Measurements from ENCODE around the gene RHOC. TPM values are rescaled to one million over a fixed set of nuclear protein-coding genes. Genes with fewer than 3 reads are reported as not detected.

The RHOC gene
- total RNA-seq, 1 donor from 2014 or later: 300 TPM

GRCh38 chr1:112687361-112687760 lies 19.6 kb downstream of the RHOC start:
- Mint-ChIP-seq H3K4me1 (ENCODE audit: unreplicated experiment) (peaks cover 3% of the 10 kb centered on the region), H3K9me3 (ENCODE audit: unreplicated experiment) (no peaks in the 10 kb centered on the region), H3K27ac (ENCODE audit: unreplicated experiment) (no peak overlapping the region), H3K27me3 (ENCODE audit: unreplicated experiment) (peaks cover 2% of the 10 kb centered on the region), H3K4me3 (ENCODE audit: unreplicated experiment) (no peak overlapping the region), H3K36me3 (ENCODE audit: low read depth, unreplicated experiment) (peaks cover 13% of the 10 kb centered on the region)
- no peak for DNase-seq (ENCODE audit: low spot score)
- TF ChIP-seq CTCF (IDR thresholded peaks at IDR 0.05; ENCODE audit: unreplicated experiment): no peak

- peaks cover 2% of the 10 kb centered on the region for H3K27me3 Mint-ChIP-seq (ENCODE audit: unreplicated experiment)
- peaks cover 13% of the 10 kb centered on the region for H3K36me3 Mint-ChIP-seq (ENCODE audit: low read depth, unreplicated experiment)
Observed at GRCh38 chr1:112686835-112687234, 20.1 kb downstream of the RHOC start.

DNA sequence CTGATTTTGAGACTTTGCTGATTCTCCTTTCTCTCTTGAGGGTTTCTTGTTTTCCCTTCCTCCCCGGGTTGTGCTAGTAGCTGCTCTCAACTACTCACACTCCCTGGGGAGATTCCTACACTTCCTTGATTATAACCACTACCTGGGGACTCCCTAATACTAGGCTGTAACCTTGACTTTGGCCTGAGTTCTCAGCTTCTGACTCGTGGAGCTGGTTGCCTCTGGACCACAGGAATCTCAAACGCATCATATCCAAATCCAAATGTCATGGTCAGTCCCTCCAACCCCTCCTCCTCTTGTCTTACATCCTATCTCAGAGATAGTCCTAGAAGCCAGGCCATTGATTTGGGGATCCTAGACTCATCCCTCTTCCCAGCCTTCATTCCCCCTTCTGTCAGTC lies 20.5 kb downstream of the RHOC start:
- no peak for TF ChIP-seq CTCF (IDR thresholded peaks at IDR 0.05; ENCODE audit: unreplicated experiment)
- peaks cover 13% of the 10 kb centered on the region for H3K36me3 Mint-ChIP-seq (ENCODE audit: low read depth, unreplicated experiment)
- peaks cover 3% of the 10 kb centered on the region for H3K4me1 Mint-ChIP-seq (ENCODE audit: unreplicated experiment)
- H3K27ac Mint-ChIP-seq (ENCODE audit: unreplicated experiment): no peak overlapping the region
- DNase-seq (ENCODE audit: low spot score): no peak
- H3K27me3 Mint-ChIP-seq (ENCODE audit: unreplicated experiment): peaks cover 2% of the 10 kb centered on the region
- no peak overlapping the region for H3K4me3 Mint-ChIP-seq (ENCODE audit: unreplicated experiment)
- no peaks in the 10 kb centered on the region for H3K9me3 Mint-ChIP-seq (ENCODE audit: unreplicated experiment)

More at GRCh38 chr1:112686835-112687234, 20.1 kb downstream of the RHOC start:
- no peak for DNase-seq (ENCODE audit: low spot score)
- H3K9me3 Mint-ChIP-seq (ENCODE audit: unreplicated experiment): no peaks in the 10 kb centered on the region
- H3K4me3 Mint-ChIP-seq (ENCODE audit: unreplicated experiment): no peak overlapping the region
- peaks cover 3% of the 10 kb centered on the region for H3K4me1 Mint-ChIP-seq (ENCODE audit: unreplicated experiment)
- TF ChIP-seq CTCF (IDR thresholded peaks at IDR 0.05; ENCODE audit: unreplicated experiment): no peak
- H3K27ac Mint-ChIP-seq (ENCODE audit: unreplicated experiment): no peak overlapping the region

- Mint-ChIP-seq H3K27me3 (ENCODE audit: unreplicated experiment) (peaks cover 2% of the 10 kb centered on the region), H3K4me1 (ENCODE audit: unreplicated experiment) (peaks cover 3% of the 10 kb centered on the region), H3K9me3 (ENCODE audit: unreplicated experiment) (no peaks in the 10 kb centered on the region), H3K36me3 (ENCODE audit: low read depth, unreplicated experiment) (peaks cover 13% of the 10 kb centered on the region), H3K27ac (ENCODE audit: unreplicated experiment) (no peak overlapping the region), H3K4me3 (ENCODE audit: unreplicated experiment) (no peak overlapping the region)
- no peak for TF ChIP-seq CTCF (IDR thresholded peaks at IDR 0.05; ENCODE audit: unreplicated experiment)
- DNase-seq (ENCODE audit: low spot score): no peak
Observed at GRCh38 chr1:112685913-112686312, 21.0 kb downstream of the RHOC start.

GRCh38 chr1:112678605-112679004 lies 28.3 kb downstream of the RHOC start:
- peak overlapping the region; percentile 32 for H3K27ac Mint-ChIP-seq (ENCODE audit: unreplicated experiment)
- DNase-seq (ENCODE audit: low spot score): no peak
- no peak for TF ChIP-seq CTCF (IDR thresholded peaks at IDR 0.05; ENCODE audit: unreplicated experiment)

More at GRCh38 chr1:112678605-112679004, 28.3 kb downstream of the RHOC start:
- Mint-ChIP-seq H3K9me3 (ENCODE audit: unreplicated experiment) (no peaks in the 10 kb centered on the region), H3K4me1 (ENCODE audit: unreplicated experiment) (peaks cover 13% of the 10 kb centered on the region), H3K4me3 (ENCODE audit: unreplicated experiment) (no peak overlapping the region), H3K36me3 (ENCODE audit: low read depth, unreplicated experiment) (no peaks in the 10 kb centered on the region), H3K27me3 (ENCODE audit: unreplicated experiment) (peaks cover 6% of the 10 kb centered on the region)

Data from endothelial cell (in vitro differentiated cells).